DMS 273 treated with DMSO at 0.1 percent for 48 hours (cell line): ENCODE measurements around the gene FIGNL2.
"Not testable (repeated sequence)": the region's sequence is repeated elsewhere in the genome, so short reads cannot be mapped to it uniquely, and the experiment has no call there.

Experiments
- DNase-seq: peaks from one replicate; lab custom pipeline; 2025; lab: John Stamatoyannopoulos, UW

FIGNL2 gene, protein sequence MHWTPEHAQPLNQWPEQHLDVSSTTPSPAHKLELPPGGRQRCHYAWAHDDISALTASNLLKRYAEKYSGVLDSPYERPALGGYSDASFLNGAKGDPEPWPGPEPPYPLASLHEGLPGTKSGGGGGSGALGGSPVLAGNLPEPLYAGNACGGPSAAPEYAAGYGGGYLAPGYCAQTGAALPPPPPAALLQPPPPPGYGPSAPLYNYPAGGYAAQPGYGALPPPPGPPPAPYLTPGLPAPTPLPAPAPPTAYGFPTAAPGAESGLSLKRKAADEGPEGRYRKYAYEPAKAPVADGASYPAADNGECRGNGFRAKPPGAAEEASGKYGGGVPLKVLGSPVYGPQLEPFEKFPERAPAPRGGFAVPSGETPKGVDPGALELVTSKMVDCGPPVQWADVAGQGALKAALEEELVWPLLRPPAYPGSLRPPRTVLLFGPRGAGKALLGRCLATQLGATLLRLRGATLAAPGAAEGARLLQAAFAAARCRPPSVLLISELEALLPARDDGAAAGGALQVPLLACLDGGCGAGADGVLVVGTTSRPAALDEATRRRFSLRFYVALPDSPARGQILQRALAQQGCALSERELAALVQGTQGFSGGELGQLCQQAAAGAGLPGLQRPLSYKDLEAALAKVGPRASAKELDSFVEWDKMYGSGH

GRCh38 chr12:51848326-51848727 lies at the start of gene FIGNL2:
FIGNL2 (minus strand) TSS chr12:51848718; CDS start chr12:51822413, 26,305 bp downstream.
- DNase-seq = no peak

DNA sequence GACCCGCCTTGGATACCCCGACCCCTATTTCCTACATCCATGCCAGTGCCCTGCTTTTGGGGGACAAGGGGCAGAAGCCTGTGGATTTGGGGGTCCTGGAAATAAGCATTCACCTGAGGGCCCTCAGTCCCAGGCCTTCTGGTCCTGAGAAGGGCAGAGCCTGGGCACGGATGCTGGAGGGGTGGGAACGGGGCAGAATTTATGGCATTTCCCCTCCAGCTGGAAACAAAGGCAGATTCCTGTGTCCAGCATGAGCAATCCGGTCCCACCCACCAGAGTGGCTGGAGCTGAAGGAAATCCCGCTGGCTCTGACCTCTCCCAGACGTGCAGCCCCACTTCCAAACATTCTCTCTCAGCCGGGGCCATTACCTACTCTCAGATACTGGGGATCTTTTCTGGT lies 48.7 kb upstream of the FIGNL2 start:
- DNase-seq = no peak

GRCh38 chr12:51896236-51896635 lies 47.7 kb upstream of the FIGNL2 start:
- DNase-seq = no peak

DNA sequence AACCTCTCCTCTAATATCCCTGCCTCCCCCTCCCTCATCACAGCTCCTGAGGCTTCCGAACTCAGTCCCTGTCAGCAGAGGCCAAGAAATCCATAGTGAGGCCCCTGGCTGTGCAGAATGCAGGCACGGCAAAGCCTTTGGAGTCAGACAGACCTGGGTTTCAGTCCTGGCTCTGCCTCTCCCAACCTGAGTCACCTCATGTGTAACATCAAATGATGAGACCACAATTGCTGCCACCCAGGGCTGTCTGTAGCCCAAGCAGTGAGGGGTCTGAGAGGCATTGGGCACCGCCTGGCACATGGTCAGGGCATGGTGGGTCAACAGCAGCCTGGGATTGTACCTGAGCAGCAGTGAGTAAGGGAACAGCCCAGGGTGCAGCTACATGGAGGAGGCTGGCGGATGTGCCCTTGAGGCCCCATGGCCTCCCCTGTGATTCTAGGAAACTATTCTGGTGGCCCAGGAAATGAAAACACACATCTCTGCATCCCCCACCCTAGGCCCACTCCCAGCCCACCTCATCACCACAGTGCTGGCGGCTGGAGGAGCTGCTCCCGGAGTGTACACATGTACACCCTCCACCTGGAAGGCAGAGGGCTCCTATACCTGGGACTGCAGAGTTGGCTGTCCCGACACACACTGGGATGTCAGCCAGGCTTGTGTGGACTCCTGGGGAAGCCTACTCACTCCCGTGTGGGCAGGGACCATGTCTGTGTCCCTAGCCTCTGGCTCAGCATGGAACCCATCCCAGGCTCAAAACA lies 47.0 kb upstream of the FIGNL2 start:
- DNase-seq = no peak

- no peak for DNase-seq
Observed at GRCh38 chr12:51893786-51894185, 45.3 kb upstream of the FIGNL2 start.

DNA sequence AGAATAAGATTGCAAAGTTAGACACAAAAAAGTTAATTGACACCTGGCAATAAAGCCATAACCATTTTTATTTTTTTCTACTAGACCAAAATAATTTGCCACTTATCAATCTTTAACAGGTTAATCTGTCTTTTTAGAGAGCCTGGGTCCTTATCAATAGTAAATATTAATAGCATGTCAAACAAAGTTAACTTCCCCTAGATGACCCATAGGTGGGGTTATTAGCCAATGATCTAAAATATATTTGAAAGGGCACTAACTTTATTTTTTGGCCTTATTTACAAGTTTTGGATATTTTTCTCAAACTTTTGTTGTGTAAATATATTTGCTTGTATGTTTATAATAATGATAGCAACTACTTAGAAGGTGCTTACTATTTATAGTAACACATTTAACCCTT lies 43.3 kb upstream of the FIGNL2 start:
- DNase-seq = no peak

GRCh38 chr12:51890511-51891171 lies 42.1 kb upstream of the FIGNL2 start:
- no peak for DNase-seq

DNA sequence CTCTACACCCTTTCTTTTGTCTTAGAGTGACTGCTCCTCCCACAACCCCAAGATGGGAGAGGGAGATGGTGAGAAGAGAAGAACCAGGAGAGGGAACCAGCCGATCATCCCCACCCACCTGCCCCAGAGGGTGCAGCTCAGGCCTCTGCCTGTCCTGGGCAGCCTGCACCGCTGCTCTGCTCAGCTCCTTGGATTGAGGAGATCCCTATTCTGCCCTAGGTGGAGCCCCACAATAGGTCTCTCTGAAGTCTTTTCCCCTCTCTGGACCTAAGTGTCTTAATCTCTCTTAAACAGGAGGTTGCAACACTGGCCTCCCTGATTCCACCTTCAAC lies 41.6 kb upstream of the FIGNL2 start:
- no peak for DNase-seq

DNA sequence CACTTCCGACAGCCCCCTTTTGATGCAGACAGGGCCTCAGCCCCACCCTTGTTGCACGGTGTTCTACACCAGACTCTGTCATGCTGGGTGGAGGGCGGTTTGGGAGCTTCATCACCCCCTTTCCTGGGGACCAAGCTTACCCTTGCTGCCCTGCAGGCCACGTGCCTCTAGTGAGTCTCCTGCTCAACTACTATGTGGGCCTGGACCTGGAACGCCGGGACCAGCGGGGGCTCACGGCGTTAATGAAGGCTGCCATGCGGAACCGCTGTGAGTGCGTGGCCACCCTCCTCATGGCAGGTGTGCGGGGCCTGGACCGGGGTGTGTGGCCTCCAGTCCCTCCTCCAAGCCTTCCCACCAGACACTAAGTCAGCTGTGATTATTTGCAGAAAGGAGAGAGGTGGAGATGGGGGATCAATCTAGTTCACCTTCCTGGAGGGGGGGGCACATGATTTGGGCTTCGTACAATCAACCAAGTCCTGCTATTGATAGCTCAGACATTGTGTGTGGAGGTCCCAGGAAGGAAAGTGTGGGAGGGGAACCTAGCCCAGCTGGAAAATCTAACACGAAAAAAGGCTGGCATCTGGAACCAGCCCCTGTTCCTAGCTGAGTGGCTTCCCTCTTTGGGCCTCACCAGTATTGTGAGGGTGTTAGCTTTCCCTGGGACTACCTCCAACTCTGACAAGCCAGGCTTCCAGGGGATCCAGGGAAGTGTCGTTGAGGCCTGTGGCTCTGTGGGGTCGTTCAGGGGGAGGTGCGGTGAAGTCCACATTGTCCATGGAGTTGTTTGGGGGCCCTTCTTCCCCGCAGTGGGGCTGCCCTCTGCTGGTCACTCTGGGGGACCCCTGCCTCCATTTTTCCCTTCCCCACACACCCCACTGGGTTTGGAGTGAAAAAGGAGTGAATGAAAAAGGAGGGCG lies 41.0 kb upstream of the FIGNL2 start:
- DNase-seq = no peak

- no peak for DNase-seq
Observed at GRCh38 chr12:51888316-51889215, 40.0 kb upstream of the FIGNL2 start.

- DNase-seq = no peak
Observed at GRCh38 chr12:51887476-51888315, 39.2 kb upstream of the FIGNL2 start, which contains the start of gene ANKRD33. ANKRD33 (plus strand) TSS chr12:51888103; CDS start chr12:51888187, 84 bp downstream.

DNA sequence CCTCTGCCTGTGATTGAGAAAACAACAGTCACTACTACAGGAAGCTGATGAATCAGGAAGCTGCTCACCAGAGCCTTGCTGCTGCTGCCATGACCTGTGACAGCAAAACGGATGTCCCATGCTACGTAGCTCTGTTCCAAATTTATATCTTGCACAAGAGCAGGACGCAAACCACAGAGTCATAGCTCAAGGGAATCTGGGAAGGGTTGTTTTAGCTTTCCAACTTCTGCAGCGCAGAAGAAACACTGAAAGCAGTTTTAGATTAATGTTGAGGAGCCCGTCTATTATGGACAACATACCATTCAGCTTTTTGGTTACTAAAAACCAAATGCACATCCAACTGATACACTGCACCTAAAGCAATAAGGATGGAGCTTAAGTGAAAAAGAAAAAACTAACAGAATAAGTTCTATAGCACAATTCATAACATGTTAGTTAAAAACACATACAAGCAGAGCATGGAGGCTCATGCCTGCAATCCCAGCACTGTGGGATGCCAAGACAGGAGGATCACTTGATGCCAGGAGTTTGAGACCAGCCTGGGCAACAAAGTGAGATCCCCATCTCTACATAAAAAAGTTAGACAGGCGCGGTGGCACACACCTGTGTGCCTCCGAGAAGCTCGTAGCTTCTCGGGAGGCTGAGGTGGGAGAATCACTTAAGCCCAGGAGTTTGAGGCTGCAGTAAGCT lies 37.6 kb upstream of the FIGNL2 start:
- no peak for DNase-seq

DNA sequence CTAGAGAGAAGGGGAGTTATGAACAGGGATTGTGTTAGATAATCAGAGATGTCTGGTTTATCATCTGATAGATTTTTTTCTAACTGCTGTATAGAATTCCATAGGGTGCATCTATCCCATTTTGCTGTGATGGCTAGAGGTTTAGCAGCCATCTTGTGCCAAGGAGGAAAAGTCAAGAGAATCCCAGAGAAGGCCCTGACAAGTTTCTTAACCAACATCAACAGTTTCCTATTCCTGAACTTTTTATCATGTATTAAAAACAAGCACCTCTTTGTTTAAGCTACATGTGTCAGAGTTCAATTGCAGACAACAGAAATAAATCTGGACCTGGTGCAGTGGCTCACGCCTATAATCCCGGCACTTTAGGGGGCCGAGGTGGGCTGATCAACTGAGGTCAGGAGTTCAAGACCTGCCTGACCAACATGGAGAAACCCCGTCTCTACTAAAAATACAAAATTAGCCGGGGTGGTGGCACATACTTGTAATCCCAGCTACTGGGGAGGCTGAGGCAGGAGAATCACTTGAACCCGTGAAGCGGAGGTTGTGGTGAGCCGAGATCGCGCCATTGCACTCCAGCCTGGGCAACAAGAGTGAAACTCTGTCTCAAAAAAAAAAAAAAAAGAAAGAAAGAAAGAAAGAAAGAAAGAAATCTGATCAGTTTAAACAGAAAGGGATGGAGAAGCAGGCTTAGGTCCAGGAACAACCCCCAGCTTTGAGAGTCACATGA lies 36.9 kb upstream of the FIGNL2 start:
- DNase-seq = not testable (repeated sequence)

- no peak for DNase-seq
Observed at GRCh38 chr12:51884676-51885229, 36.2 kb upstream of the FIGNL2 start.

DNA sequence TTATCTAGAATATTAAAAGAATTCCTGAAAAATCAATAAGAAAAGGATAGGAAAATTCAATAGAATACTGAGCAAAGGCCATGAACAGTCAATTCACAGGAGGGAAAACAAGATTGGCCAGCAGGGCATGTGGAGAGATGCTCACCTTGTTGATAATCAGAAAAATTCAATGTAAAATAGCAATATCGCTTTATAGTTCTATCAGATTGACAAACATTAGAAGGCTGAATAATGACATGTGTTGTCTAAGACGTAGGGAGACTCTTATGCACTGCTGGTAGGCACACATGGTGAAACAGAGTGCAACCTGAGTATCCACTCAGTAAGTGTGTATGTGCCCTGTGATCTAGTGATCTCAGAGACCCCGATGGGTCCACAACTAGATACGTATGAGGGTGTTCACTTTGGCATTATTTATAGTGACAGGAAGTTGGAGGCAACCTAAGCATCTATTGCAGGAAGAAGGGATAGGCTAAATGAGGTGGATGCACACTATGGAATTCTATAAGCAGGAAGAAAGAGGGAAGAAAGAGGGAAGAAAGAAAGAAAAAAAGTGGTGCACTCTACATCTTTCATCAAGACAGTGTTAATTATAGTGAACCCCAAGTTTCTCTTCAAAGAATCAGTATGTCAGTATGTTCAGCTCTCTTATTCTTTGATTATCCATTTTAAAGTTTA lies 35.6 kb upstream of the FIGNL2 start:
- no peak for DNase-seq

DNA sequence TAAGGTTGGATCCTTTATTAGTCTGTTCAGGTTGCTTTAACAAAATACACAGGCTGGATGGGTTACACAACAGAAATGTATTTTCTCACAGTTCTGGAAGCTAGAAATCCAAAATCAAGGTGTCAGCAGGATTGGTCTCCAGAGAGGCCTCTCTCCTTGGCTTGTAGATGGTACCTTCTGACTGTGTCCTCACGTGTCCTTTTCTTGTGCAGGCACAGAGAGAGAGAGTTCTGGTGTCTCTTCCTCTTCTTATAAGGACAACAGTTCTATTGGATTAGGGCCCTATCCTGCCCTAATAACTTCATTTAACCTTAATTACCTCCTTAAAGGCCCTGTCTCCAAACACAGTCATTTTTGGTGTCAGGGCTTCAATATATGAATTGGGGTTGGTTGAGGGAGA lies 34.8 kb upstream of the FIGNL2 start:
- DNase-seq = no peak

DNA sequence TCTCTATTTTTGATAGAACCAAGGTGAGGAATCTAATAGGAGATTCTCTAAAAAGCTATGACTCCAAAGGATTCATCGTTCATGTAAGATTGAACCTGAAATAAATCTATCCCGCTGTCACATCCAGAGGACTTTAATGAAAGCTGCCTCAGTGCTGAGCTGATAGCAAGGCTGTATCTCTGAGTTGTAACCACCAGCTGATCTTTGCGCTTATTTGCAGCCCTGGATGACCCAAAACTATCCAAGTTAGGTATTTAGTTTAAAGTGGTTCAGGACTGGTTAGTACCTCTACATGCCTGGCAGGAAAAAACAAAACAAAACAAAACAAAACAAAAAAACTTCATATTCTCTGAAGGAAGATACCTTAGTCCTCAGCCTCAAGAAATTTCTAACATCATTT lies 30.6 kb upstream of the FIGNL2 start:
- no peak for DNase-seq
